ENCODE results near the gene C15orf62. TPM values are rescaled to one million over a fixed set of nuclear protein-coding genes. Genes with fewer than 3 reads are reported as not detected.

The C15orf62 gene
- total RNA-seq, 4 donors from 2014 or later: 31.2 to 58.4 (median 40.2) TPM

DNA sequence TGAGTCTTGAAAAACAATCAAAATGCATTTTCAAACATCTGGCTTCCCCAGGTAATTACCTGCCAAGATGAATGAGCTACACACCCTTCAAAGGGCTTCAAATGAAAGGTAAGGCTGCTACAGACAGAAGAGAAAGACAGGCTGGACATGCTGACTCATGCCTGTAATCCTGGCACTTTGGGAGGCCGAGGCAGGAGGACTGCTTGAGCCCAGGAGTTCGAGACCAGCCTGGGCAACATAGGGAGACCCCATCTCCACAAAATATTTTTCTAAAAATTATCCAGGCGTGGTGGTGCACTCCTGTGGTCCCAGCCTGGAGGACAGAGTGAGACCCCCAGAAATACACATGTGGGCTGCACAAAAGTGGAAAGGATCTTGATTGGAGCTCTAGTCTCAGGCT lies 22.6 kb downstream of the C15orf62 start:
- WGBS, 2 donors: 83 to 92% methylated on average over 3 of the region's 3 CpGs
- intact Hi-C loops (cut with DNase I; ENCODE audit: low total_unique reads): no loop called here
- no peak overlapping the region for H3K4me3 ChIP-seq (ENCODE audit: low read depth, poor library complexity, severe bottlenecking)
- TF ChIP-seq, protein P1, sequence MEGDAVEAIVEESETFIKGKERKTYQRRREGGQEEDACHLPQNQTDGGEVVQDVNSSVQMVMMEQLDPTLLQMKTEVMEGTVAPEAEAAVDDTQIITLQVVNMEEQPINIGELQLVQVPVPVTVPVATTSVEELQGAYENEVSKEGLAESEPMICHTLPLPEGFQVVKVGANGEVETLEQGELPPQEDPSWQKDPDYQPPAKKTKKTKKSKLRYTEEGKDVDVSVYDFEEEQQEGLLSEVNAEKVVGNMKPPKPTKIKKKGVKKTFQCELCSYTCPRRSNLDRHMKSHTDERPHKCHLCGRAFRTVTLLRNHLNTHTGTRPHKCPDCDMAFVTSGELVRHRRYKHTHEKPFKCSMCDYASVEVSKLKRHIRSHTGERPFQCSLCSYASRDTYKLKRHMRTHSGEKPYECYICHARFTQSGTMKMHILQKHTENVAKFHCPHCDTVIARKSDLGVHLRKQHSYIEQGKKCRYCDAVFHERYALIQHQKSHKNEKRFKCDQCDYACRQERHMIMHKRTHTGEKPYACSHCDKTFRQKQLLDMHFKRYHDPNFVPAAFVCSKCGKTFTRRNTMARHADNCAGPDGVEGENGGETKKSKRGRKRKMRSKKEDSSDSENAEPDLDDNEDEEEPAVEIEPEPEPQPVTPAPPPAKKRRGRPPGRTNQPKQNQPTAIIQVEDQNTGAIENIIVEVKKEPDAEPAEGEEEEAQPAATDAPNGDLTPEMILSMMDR (IDR thresholded peaks at IDR 0.05): no peak
- DNase-seq (ENCODE audit: low spot score in 2 of 2): no peak

DNA sequence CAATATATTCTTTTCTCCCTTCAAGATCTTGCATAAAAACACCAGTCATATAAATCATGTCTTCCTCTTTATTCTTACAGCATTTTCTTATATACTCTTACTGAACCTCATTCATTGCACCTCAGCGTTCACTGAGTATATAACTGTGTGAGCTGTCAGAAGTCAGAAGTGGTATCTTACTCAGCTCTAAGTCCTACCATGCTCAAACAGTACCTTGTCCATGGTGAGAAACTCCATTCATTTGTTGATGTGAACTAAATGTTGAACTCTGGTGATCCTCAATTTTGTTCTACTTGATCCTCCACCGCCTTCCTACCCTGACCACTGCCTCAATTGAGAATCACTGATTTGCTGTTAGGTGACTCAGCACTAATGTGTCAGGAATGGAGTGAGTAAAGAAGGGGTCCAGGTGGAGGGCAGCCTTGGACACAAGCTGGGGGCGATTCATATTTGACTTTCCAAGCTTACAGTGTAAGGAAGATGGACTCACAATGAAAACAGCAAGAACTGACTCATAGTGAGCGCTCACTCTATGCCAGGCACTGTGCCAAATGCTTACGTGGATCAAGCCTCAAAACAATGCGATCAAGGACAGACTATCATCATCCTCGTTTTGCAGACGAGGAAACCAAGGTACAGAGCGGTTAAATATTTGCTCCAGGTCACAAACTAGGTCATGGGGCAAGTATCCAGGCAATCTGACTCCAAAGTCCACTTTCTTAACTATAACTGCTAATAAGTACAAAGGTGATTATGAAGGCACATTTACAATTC lies 23.6 kb downstream of the C15orf62 start:
- H3K4me3 ChIP-seq (ENCODE audit: low read depth, poor library complexity, severe bottlenecking): no peak overlapping the region
- no peak for DNase-seq (ENCODE audit: low spot score in 2 of 2)
- intact Hi-C loops (cut with DNase I; ENCODE audit: low total_unique reads): no loop called here
- TF ChIP-seq, protein P1 (IDR thresholded peaks at IDR 0.05): no peak
- TF ChIP-seq POLR2A (IDR thresholded peaks at IDR 0.05): no peak
- 53 to 67% methylated on average over 9 of the region's 9 CpGs for WGBS, 2 donors

DNA sequence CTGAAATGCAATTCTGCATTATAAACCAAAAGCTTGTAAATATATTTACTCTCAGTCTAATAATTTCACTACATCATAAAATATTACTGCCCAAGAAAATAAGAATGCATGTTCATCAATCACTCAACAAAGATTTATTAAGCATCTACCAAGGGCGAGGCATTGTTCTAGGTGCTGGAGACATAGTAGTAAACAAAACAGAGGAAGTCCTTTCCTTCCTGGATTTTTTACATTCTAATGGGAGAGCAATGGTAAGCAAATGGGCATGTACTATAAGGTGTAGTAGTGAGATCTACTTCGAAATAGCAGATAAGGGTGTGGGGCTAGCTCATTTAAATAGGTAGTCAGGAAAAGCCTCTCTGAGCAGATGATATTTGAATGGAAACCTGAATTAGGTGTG lies 26.3 kb downstream of the C15orf62 start:
- TF ChIP-seq, protein P1 (IDR thresholded peaks at IDR 0.05): no peak
- no peak for TF ChIP-seq POLR2A (IDR thresholded peaks at IDR 0.05)
- DNase-seq (ENCODE audit: low spot score in 2 of 2): no peak
- WGBS, 2 donors: 60 to 72% methylated on average over 2 of the region's 2 CpGs
- H3K4me3 ChIP-seq (ENCODE audit: low read depth, poor library complexity, severe bottlenecking): no peak overlapping the region
- intact Hi-C loops (cut with DNase I; ENCODE audit: low total_unique reads): no loop called here

DNA sequence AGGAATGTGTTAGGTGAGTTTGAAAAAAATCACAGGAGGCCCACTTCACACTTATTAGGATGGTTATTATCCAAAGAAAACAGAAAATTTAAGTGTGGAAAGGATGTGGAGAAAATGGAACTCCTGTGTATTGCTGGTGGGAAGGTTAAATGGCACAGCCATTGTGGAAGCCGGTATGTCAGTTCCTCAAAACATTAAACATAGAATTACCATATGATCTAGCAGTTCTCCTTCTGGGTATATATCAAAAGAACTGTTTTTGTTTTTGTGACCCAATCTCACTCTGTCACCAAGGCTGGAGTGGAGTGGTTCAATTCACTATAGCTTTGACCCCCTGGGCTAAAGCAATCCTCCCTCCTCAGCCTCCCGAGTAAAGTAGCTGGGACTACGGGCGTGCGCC lies 26.7 kb downstream of the C15orf62 start:
- no peak for DNase-seq (ENCODE audit: low spot score in 2 of 2)
- intact Hi-C loops (cut with DNase I; ENCODE audit: low total_unique reads): no loop called here
- TF ChIP-seq, protein P1 (IDR thresholded peaks at IDR 0.05): no peak
- WGBS, 2 donors: 88 to 95% methylated on average over 5 of the region's 5 CpGs
- H3K4me3 ChIP-seq (ENCODE audit: low read depth, poor library complexity, severe bottlenecking): no peak overlapping the region

DNA sequence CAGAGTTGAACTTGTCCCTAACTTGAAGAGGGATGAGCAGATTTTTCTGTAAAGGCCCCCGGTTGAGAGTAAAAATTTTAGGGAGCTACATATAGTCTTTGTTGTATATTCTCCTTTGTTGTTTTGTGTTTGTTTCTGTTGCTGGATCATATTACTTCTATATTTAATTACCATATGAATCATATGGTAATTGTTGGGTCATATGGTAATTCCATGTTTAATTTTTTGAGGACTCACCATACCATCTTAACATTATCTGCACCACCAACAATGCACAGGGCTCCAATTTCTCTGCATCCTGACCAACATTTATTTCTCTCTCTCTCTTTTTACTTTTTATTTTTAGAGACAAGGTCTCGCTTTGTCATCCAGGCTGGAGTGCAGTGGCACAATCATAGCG lies 29.7 kb downstream of the C15orf62 start:
- no peak overlapping the region for H3K4me3 ChIP-seq (ENCODE audit: low read depth, poor library complexity, severe bottlenecking)
- TF ChIP-seq POLR2A (IDR thresholded peaks at IDR 0.05): no peak
- TF ChIP-seq, protein P1 (IDR thresholded peaks at IDR 0.05): no peak
- DNase-seq (ENCODE audit: low spot score in 2 of 2): no peak
- intact Hi-C loops (cut with DNase I; ENCODE audit: low total_unique reads): no loop called here
- 85 to 88% methylated on average over 3 of the region's 3 CpGs for WGBS, 2 donors

DNA sequence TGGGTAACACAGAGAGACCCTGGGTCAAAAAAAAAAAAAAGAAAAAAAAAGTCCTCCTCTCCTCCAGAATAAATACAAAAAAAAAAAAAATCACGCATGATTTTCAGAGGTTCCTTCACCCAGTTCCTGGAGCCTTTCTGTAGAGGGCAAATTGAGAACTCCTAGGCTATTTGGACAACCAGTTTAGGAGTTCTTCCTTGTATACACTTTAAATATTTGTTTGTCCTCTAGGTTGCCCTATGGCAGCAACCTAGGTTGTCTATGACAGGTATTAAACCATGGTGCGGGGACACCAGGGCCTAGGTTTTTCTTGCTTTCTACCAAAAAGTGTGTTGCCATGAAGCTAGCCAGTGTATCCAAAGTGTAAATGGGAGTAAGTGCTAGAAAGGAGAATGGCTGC lies 33.3 kb downstream of the C15orf62 start:
- no peak for TF ChIP-seq POLR2A (IDR thresholded peaks at IDR 0.05)
- TF ChIP-seq, protein P1 (IDR thresholded peaks at IDR 0.05): no peak
- H3K4me3 ChIP-seq (ENCODE audit: low read depth, poor library complexity, severe bottlenecking): no peak overlapping the region
- 90 to 94% methylated on average over 2 of the region's 2 CpGs for WGBS, 2 donors
- intact Hi-C loops (cut with DNase I; ENCODE audit: low total_unique reads): no loop called here
- DNase-seq (ENCODE audit: low spot score in 2 of 2): no peak

Data from lower leg skin (tissue), 4 donors.